CD4-positive, alpha-beta T cell treated with Interleukin-10 for 1 hour (primary cell): ENCODE results near the gene PPIE.

Experiments used
- DNase-seq: peaks from one replicate; pipeline ENCODE4 v3.0.0-alpha.2; 2020

The PPIE gene

GRCh38 chr1:39738622-39739366 is at the start of gene PPIE:
TSS of gene PPIE (plus strand) at chr1:39738882. CDS start at chr1:39738901, 19 bp downstream.
- DNase-seq: peak; percentile 95

DNA sequence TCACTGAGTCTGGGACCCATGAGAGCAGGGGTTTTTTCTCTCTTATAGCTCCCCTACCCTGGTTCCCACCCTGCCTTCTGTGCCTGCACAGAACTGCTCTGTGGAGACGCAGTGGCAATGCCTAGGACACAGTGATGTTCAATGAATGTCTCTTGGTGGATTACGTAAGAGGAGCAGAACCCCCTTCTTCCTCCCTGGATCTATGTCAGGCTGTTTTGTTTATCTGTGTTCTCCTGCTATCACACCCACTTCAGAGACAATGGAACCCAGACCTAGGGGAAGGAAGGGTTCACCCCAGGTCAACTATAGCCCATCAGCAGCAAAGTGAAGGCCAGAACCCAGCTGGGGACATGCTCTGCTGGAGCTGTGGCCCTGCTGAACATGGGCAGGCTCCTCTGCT is 49.5 kb upstream of the PPIE start:
- DNase-seq: no peak

- DNase-seq: no peak
Observed at GRCh38 chr1:39689635-39690034, 49.0 kb upstream of the PPIE start.

- no peak for DNase-seq
Observed at GRCh38 chr1:39690225-39690624, 48.5 kb upstream of the PPIE start.

GRCh38 chr1:39690794-39691382 is 47.8 kb upstream of the PPIE start:
- no peak for DNase-seq

GRCh38 chr1:39691383-39692151 is 47.1 kb upstream of the PPIE start, which contains the start of gene HPCAL4:
TSS of gene HPCAL4 (minus strand) at chr1:39691433. CDS start at chr1:39684603, 6,830 bp downstream.
- peak; percentile 95 for DNase-seq

GRCh38 chr1:39692152-39693074 is 46.3 kb upstream of the PPIE start:
- peak; percentile 54 for DNase-seq

DNA sequence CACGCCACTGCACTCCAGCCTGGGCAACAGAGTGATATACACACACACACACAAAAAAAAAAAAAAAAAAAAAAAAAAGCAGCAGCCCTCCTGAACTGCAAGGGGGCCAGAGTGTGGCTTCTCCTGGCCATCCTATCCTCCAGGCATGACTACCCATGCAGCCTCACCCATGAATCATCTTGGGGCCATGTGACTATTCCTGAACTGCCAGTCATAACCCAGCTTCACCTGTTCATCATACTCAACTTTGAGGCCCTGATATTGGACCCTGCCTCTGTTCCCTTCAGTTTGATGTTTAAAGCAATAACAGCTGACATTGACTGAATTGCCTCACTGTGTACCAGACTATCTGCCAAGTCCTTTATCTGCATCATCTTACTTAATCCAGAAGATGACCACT is 44.7 kb upstream of the PPIE start:
- no peak for DNase-seq

- DNase-seq: no peak
Observed at GRCh38 chr1:39695016-39695415, 43.7 kb upstream of the PPIE start.

DNA sequence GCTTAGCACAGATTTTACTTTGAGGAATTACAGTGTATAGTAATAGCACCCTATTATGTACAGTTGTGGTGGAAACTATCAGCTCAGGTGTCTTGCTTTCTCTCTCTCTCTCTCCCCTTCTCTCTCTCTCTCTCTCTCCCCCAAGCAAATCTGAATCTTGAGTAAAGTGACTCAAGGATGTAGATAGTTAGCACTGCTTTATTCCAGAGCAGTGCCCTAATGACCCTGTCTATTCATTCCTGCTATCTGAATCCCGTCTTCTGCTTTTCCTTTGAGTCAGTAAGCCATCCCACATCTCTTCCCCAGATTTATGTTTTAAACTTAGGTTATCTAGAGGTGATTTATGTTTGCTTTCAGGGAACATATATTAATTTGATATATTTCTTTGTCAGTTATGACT is 42.2 kb upstream of the PPIE start:
- no peak for DNase-seq

- no peak for DNase-seq
Observed at GRCh38 chr1:39698568-39698967, 40.1 kb upstream of the PPIE start.

- DNase-seq: no peak
Observed at GRCh38 chr1:39699419-39699818, 39.3 kb upstream of the PPIE start.

- no peak for DNase-seq
Observed at GRCh38 chr1:39700348-39700747, 38.3 kb upstream of the PPIE start.

DNA sequence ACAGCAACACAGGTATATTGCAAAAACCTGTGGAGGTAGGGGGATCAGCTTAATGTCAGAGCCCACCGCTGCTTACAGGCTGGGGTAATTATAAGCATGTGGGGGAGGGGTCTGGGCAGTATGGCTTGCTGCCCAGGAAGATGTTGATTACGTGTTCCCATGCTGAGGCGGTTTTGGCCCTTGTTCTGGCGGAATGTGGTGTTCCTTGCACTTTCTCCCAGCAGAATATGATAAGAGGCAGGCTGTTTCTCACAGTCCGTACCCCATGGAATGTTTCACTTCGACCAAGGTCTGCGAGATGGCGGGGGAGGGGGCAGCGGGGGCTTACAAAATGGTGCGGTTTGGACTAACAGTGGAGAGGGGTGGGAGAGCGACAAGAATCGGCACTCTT is 37.6 kb upstream of the PPIE start:
- no peak for DNase-seq

- DNase-seq: no peak
Observed at GRCh38 chr1:39704757-39705156, 33.9 kb upstream of the PPIE start.

DNA sequence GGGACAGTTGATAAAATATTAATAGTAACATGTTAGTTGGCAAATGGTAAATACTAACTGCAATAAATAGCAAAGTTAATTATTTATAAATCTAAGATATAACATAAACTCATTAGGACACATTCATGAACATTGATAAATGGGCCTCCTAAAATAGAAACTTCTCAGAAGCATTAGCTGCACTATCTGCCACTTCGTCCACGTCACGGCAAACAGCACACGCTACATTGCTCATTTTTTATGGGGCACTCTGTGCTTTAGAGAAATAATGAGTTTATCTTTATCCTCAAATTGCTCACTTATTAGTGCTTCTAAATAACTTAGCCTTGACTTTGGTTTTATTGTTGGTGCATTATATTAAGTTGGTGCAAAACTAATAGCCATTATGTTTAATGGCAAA is 31.2 kb upstream of the PPIE start:
- no peak for DNase-seq

GRCh38 chr1:39711104-39711965 is 27.3 kb upstream of the PPIE start:
- DNase-seq: no peak

- no peak for DNase-seq
Observed at GRCh38 chr1:39711966-39712340, 26.7 kb upstream of the PPIE start.

GRCh38 chr1:39713557-39713956 is 25.1 kb upstream of the PPIE start:
- DNase-seq: no peak

GRCh38 chr1:39717809-39718208 is 20.9 kb upstream of the PPIE start:
- no peak for DNase-seq

DNA sequence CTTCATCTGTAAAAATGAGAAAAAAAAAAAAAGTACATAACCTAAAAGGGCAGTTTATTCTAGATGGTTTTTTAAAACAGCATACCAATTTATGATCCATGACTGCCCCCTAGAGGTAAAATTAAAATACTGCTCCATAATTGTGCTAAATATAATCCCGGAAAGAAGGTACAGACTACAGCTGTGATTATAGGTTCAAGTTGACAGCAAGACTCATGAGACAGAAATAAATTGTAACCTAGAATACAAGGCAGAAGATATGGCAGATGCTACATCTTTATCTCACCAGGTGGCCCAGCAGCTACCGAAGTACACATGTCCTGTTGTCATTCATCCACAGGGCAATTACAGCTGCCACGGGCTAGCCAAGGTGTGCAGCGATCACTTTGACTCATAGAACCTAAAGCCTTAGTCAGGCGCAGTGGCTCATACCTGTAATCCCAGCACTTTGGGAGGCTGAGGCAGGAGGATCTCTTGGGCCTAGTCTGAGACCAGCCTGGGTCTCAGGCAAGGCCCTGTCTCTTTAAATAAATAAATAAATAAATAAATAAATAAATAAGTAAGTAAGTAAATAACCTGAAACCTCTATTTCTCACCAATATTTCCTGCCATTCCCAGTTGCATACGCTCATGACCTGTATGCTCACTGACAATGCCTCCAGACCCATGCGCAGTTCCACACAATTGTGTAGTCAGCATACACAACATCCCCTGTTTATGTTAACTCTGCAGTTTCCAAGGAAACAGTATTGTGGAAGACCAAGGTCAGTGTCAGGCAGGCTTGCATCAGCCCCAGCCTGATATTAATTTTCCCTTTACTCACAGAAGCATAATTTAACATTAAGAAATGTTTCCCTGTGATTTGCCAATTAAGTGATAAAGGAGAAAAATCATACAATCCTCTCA is 18.3 kb upstream of the PPIE start:
- peak; percentile 80 for DNase-seq
